HAP-1 (cell line): ENCODE results near the gene ZBTB42.

Source experiments
- DNase-seq, 2 experiments: peaks; one replicate each; pipeline ENCODE4 v3.0.0-alpha.2; 2016 to 2020; ENCODE audit warnings: low spot score in 2 of 2
- H3K27me3 ChIP-seq: fragments of 250-450 bp; sonication (Bioruptor Pico); 2 replicates; pipeline ENCODE4 v1.5.1; 2020; ENCODE audit warnings: low read depth, mild to moderate bottlenecking, moderate library complexity
- H3K36me3 ChIP-seq: fragments of 250-450 bp; sonication (Bioruptor Pico); replicated peaks from 2 replicates; pipeline ENCODE4 v1.5.1; 2020; ENCODE audit warnings: mild to moderate bottlenecking
- H3K4me1 ChIP-seq: fragments of 250-450 bp; sonication (Bioruptor Pico); 2 replicates; pipeline ENCODE4 v1.5.1; 2020; ENCODE audit warnings: mild to moderate bottlenecking
- H3K4me3 ChIP-seq: fragments of 250-450 bp; sonication (Bioruptor Pico); 2 replicates; pipeline ENCODE4 v1.5.1; 2020; ENCODE audit warnings: mild to moderate bottlenecking, moderate library complexity
- H3K9me3 ChIP-seq: fragments of 250-450 bp; sonication (Bioruptor Pico); 2 replicates; pipeline ENCODE4 v1.5.1; 2020; ENCODE audit warnings: mild to moderate bottlenecking, moderate library complexity
- in situ Hi-C: fragments of 300-500 bp; cut with MboI; formaldehyde crosslinking; loops from 3 replicates; pipeline ENCODE4 v1.14.3; 2020; ENCODE audit warnings: low sequenced_read_pairs, inconsistent platforms, mixed read lengths

ZBTB42 gene

DNA sequence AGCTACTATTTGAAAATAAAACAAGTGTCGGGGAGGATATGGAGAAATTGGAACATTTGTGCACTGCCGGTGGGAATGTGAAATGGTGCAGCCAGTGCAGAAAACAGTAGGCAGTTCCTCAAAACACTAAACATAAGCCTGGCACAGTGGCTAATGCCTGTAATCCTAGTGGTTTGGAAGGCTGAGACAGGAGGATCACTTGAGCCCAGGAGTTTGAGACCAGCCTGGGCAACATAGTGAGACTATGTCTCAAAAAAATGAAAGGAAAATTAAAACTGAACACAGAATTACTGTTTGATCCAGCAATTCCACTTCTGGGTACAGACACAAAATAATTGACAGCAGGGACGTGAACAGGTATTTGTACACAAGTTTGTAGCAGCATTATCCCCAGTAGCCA, 35.4 kb upstream of the ZBTB42 start:
- no peaks in the 10 kb centered on the region for H3K9me3 ChIP-seq
- in situ Hi-C loops = no loop called here
- DNase-seq = no peak
- peaks cover 10% of the 10 kb centered on the region for H3K36me3 ChIP-seq
- no peak overlapping the region for H3K4me3 ChIP-seq
- H3K27me3 ChIP-seq = no peaks in the 10 kb centered on the region
- H3K4me1 ChIP-seq = peaks cover 4% of the 10 kb centered on the region

DNA sequence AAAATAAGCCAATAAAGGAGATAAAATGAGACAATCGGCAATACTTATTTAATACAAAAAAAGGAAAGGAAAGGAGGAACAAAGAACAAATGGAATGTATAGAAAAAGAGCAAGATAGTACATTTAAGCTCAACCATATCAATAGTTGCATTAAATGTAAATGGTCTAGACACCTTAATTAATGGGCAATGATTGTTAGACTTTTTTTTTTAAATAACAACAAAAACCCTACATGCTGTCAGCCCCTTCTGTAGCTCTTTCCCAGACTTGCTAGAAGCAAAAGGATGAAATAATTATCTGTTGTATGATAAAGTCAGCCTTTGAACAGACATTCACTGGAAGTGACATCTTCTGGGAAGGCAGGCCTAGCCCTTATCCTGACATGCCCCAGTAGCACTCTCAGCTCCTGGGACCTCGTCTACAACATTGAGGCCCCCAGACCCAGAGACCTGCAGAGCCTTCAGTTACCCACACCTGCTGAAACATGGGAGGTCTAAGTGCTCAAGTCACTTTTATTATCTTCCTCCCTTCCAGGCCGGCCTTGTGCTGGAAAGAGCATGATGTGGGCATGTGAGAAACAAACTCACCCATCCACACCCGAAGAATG, 34.5 kb upstream of the ZBTB42 start:
- in situ Hi-C loops = no loop called here
- H3K4me3 ChIP-seq = peak overlapping the region; percentile 9; the same call in 1 of the 2 replicates
- H3K4me1 ChIP-seq = peaks cover 4% of the 10 kb centered on the region
- H3K27me3 ChIP-seq = no peaks in the 10 kb centered on the region
- no peaks in the 10 kb centered on the region for H3K9me3 ChIP-seq
- no peak for DNase-seq
- H3K36me3 ChIP-seq = peaks cover 18% of the 10 kb centered on the region

DNA sequence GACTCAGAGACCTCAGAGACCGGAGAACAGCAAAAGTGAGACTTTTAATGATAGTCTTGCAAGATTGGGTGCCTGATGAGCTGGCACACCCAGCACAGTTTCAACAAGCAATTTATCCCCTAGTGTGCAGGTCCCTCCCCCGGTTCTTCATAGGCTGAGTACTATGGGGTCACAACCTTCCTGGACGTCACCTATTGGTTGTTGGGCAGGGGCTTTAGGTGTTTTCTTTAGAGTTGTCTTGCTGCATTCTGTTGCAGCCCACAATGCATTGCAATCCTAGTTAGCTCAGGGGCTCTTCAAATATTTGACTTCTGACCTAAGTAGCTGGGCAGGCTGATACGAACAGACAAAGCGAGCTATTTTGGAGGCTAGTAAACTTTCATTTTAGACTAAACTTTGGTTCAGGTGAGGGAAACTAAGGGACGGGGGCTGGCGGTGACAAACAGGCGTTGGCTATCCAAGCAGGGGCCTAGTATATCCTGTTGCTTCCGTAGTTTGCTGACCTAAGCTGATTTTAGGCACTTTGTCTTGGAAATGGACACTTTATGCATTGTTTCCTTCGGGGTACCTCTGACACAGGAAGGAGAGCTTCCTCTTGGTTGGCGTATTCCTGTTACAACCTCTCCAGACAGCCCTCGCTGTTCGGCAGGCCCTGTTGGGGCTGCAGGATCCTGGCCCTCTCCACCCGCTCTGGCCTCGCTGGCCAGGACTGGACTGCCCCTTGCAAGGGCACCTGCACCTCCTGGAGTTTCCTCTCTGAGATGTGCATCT, 33.9 kb upstream of the ZBTB42 start:
- peaks cover 24% of the 10 kb centered on the region for H3K36me3 ChIP-seq
- H3K9me3 ChIP-seq = no peaks in the 10 kb centered on the region
- in situ Hi-C loops = no loop called here
- H3K27me3 ChIP-seq = no peaks in the 10 kb centered on the region
- peak overlapping the region; percentile 9; the same call in 1 of the 2 replicates for H3K4me3 ChIP-seq
- peaks cover 4% of the 10 kb centered on the region for H3K4me1 ChIP-seq
- DNase-seq = peak in 1 of 2 experiments; percentile 36

DNA sequence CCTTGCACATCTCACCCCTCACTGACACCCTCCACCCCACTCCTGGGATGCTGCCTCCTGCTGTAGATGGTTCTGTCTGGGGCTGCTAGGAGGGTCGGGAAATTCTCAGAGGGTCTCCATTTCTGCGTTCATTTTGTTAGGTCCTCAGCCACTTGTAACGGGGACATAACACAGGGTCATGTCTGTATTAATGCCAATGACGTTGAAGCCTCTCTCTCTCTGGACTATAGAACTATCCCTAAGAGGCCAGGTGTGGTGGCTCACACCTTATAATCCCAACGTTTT, 33.3 kb upstream of the ZBTB42 start:
- in situ Hi-C loops = no loop called here
- H3K4me3 ChIP-seq = no peak overlapping the region
- peaks cover 28% of the 10 kb centered on the region for H3K36me3 ChIP-seq

DNA sequence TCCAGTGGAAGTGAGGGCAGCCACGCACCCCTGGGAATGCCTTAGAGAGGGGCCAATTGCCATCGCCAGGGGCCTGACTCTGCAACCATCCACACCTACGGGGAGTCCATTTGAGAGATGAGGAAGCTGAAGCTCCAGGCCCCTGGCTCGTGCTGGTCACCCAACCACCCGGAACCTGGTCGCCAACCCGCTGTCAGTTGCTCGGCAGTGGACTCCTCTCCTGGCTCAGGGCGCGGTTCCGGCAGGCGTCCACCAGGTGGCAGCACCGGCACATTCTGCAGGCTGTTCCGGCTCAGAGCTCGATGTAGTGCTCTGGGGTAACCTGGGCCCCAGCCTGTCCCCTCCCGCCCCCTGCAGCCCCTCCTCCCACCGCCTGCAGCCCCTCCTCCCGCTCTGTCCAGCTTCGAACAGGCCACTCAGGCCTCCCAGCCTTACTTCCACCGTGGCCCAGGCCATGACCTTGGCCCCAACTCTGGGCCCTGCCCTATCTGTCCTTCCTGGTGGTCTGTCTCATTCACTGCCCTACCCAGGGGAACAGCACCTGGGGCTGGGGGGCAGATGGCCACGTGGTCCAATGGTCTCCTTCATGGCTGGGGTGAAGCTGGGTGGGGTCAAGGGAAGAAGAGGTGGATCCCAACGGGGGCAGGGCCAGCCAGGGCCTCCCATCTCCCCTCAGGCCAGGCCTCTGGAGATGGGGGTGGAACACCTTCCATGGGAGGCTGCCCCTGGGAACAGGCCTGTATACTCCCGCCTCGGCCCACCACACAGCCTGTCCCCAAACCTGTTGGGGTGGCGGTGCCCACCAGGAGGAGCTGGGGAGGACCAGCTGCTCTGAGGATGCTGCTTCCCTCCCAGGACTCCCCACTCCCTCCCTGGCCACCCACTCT, 32.2 kb upstream of the ZBTB42 start:
- peaks cover 39% of the 10 kb centered on the region for H3K36me3 ChIP-seq
- in situ Hi-C loops = no loop called here
- no peaks in the 10 kb centered on the region for H3K9me3 ChIP-seq
- peaks cover 4% of the 10 kb centered on the region for H3K4me1 ChIP-seq
- no peaks in the 10 kb centered on the region for H3K27me3 ChIP-seq
- peak; percentile 65 to 96 for DNase-seq
- H3K4me3 ChIP-seq = no peak overlapping the region

More for the DNA sequence above, 33.3 kb upstream of the ZBTB42 start:
- Histone ChIP-seq H3K27me3 (no peaks in the 10 kb centered on the region), H3K9me3 (no peaks in the 10 kb centered on the region), H3K4me1 (peaks cover 4% of the 10 kb centered on the region)
- DNase-seq = no peak

DNA sequence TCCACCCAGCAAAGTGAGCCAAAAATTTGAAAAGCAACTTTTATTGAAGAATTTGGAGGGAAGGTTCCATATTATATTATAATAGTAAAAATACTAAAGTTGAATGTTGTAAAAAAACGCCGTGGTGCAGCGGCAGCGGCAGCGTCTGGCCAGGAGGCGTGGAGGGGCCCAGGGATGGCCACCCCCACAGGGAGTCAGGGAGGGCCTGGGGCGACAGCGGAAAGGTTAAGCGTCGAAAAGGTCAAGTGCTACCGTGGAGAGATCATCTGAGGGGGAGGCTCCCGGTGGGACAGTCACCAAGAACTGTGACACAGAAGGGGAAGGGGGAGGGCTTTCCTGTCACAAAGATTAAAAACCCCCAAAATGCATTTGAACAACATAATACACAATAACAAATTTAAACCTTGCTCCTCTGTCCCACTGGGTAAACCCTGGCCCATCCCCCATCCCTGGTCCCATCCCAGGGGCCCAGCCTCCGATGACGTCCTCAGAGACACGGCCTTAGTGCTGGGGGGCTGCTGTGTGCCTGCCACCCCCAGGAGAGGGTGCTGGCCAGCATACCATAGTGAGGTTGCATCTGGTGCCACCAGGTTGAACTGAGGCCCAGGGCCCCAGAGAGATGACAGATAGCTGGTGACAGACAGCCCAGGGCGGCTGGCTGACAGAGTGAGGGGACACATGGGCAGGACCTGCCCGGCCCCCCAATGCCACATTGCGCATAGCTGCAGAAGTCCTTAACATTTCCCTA, 31.4 kb upstream of the ZBTB42 start:
- no peak for DNase-seq
- H3K4me3 ChIP-seq = no peak overlapping the region
- no peaks in the 10 kb centered on the region for H3K27me3 ChIP-seq
- in situ Hi-C loops = no loop called here
- peaks cover 40% of the 10 kb centered on the region for H3K36me3 ChIP-seq
- H3K9me3 ChIP-seq = no peaks in the 10 kb centered on the region
- peaks cover 4% of the 10 kb centered on the region for H3K4me1 ChIP-seq

DNA sequence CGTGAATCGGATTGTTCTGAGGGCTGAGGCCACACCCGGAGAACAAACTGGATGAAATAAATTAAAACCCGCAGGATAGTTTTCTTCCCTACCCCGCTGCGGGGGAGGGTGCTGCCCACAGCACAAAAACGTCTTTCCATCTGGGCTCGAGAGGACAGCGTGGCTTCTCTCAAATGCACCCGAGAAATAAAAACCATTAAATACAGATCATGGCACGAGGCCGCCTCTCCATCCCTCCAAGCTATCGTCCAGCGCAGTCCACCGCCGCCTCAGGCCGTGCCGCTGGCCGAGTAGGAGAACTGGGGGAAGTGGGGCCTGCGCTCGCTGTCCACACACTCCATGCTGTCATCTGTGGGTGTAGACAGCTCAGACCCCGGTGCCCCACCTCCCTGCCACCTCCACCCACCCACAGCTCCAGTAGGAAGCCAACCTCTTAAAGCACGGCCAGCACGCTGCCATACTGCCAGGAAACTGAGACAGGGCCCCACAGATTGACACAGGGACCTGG, 30.8 kb upstream of the ZBTB42 start:
- H3K27me3 ChIP-seq = no peaks in the 10 kb centered on the region
- H3K4me1 ChIP-seq = peaks cover 4% of the 10 kb centered on the region
- in situ Hi-C loops = no loop called here
- no peak overlapping the region for H3K4me3 ChIP-seq
- H3K9me3 ChIP-seq = no peaks in the 10 kb centered on the region
- H3K36me3 ChIP-seq = peaks cover 40% of the 10 kb centered on the region
- DNase-seq = no peak

DNA sequence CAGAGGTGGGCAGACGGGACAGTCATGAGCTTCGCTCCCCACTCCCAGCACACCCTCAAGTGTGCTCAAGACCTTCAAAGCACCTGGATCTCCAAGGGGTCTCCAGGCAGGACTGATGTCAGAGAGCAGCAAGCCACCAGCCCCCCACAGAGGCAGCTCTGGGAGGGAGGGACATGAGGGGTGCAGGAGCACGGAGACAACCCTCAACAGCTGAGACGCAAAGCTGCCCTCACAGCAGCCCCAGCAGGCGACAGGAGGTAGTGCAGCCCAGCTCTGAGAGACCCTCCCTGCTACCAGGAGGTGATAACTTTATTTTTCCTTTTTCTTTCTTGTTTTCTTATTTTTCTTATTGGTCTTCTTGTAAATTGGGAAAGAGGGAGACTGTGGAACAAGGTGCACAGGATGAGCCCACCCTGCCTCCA, 30.0 kb upstream of the ZBTB42 start:
- no peaks in the 10 kb centered on the region for H3K9me3 ChIP-seq
- DNase-seq = peak in 1 of 2 experiments; percentile 37
- H3K4me1 ChIP-seq = peaks cover 4% of the 10 kb centered on the region
- peaks cover 44% of the 10 kb centered on the region for H3K36me3 ChIP-seq
- no peaks in the 10 kb centered on the region for H3K27me3 ChIP-seq
- in situ Hi-C loops = no loop called here
- no peak overlapping the region for H3K4me3 ChIP-seq

DNA sequence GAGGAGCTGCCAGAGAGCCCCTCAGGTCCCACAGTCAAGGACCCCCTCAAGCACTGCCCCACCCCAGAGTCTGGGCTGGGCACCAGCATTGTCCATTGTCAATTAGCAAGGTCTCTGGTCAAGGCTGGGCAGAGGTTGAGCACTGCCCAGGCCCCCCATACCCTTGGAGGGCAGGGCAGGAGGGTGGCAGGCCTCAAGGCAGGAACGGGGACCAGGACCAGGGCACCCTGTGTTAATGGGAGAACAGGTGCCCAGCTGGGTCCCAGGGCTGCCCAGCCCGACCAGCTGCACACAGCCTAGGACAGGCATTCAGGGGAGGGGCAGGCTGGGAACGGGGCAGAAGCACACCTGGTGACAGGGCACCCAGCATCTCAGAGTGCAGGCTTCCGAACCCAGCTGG, 29.5 kb upstream of the ZBTB42 start:
- Histone ChIP-seq H3K27me3 (no peaks in the 10 kb centered on the region), H3K4me1 (peaks cover 4% of the 10 kb centered on the region), H3K9me3 (no peaks in the 10 kb centered on the region), H3K36me3 (peaks cover 46% of the 10 kb centered on the region), H3K4me3 (no peak overlapping the region)
- in situ Hi-C loops = no loop called here
- no peak for DNase-seq

DNA sequence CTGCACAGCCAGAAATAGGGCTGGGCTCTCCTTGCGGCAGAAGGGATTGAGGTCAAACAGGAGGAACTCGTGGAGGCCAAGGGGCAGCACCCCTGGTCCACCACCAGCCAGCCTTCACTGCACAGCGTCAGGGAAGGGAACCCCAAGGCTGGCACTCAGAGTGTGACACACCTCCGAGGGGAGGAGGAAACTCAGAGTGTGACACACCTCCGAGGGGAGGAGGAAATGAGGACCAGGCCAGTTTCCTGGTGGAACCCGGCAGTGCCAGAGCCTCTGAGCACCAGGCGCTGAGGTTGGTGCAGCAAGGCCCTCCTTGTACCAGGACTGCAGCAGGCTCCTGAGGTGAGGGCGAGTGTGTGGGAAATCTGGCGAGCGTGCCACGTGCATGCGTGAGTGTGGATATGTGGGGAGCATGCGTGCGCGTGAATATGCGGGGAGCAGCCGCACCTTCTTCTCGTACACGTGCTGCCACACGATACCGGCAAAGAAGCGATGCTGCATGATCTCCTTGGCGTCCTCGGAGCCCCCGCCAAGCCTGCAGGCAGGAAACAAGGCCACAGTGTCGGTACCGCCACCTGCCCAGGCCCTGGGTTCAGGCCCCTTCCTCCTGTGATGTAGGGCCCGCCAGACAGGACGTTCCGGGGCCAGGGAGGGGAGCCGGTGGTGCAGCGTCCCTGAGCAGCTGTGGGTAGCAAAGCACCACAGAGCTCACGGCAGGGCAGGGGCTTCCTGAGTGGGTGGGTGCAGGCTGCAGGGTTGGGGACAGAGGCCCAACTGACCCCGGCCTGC, 28.8 kb upstream of the ZBTB42 start:
- no peak for DNase-seq
- in situ Hi-C loops = no loop called here
- Histone ChIP-seq H3K4me3 (no peak overlapping the region), H3K4me1 (peaks cover 4% of the 10 kb centered on the region), H3K27me3 (no peaks in the 10 kb centered on the region), H3K36me3 (peaks cover 52% of the 10 kb centered on the region), H3K9me3 (no peaks in the 10 kb centered on the region)

DNA sequence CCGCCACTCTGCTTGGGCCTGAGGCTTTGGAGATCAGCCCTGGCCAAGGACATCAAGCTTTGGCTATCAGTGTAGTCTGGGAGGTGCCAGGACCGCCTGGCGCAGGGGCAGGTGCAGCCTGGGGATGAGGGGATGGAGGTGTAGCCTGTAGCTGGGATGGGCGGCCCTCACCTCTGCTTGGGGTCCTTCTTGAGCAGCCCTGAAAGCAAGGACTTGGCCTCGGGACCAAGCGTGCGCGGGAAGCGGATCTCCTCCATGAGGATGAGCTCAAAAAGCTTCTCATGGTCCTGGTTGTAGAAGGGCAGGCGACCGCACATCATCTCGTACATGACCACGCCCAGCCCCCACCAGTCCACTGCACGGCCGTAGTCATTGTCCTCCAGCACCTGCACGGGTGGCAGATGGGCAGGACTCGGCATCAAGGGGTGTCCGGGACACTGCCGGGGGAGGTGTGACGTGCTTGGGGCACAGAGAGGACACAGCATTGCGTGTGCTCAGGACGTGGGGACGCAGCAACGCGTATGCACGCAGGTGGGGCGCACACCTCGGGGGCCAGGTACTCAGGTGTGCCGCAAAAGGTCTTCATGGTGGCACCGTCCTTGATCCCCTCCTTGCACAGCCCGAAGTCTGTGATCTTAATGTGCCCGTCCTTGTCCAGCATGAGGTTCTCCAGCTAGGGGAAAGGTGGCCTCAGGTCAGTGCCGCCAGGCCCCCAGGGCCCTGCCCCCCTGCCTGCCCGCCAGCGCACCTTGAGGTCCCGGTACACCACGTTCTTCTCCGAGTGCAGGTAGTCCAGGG, 28.0 kb upstream of the ZBTB42 start:
- no peak for DNase-seq
- Histone ChIP-seq H3K36me3 (peaks cover 57% of the 10 kb centered on the region), H3K4me3 (no peak overlapping the region), H3K27me3 (no peaks in the 10 kb centered on the region), H3K9me3 (no peaks in the 10 kb centered on the region), H3K4me1 (peaks cover 4% of the 10 kb centered on the region)
- in situ Hi-C loops = no loop called here
